Erythroblast (primary cell): ENCODE data around the gene KATNA1.
A peak's percentile ranks its signal among the peaks of the same experiment; 100 is the strongest.
"Not testable (repeated sequence)": the region's sequence is repeated elsewhere in the genome, so short reads cannot be mapped to it uniquely, and the experiment has no call there.

Experiments used
- DNase-seq, 2 experiments: peaks; one replicate each; lab custom pipeline; 2025; lab: John Stamatoyannopoulos, UW
- GATA1 ChIP-seq: IDR thresholded peaks from 2 replicates; pipeline ENCODE4 v1.6.1; 2011; ENCODE audit warnings: low read depth, mild to moderate bottlenecking, control low read depth, low read length, moderate library complexity
- POLR2A ChIP-seq: IDR thresholded peaks from 2 replicates; pipeline ENCODE4 v1.6.1; 2011; ENCODE audit warnings: mild to moderate bottlenecking, low read length

Gene KATNA1

GRCh38 chr6:149648148-149649145, at the start of gene KATNA1:
TSS of gene KATNA1 (minus strand) at chr6:149648714. CDS start at chr6:149638547, 10,167 bp downstream.
- peak; percentile 96 for DNase-seq
- TF ChIP-seq GATA1 (no peak), POLR2A (peak; percentile 85)

- TF ChIP-seq POLR2A (no peak), GATA1 (no peak)
- no peak for DNase-seq
These were observed 49.7 kb upstream of the KATNA1 start for GRCh38 chr6:149698175-149698574.

- no peak for TF ChIP-seq POLR2A
- TF ChIP-seq GATA1: no peak
- no peak for DNase-seq
These were observed 48.4 kb upstream of the KATNA1 start for GRCh38 chr6:149696901-149697300.

GRCh38 chr6:149694921-149695320, 46.4 kb upstream of the KATNA1 start:
- TF ChIP-seq GATA1 (no peak), POLR2A (no peak)
- DNase-seq: no peak

- DNase-seq: no peak
- TF ChIP-seq GATA1 (no peak), POLR2A (no peak)
These were observed 42.7 kb upstream of the KATNA1 start for GRCh38 chr6:149691201-149691600.

- DNase-seq: no peak
- TF ChIP-seq POLR2A: no peak
- TF ChIP-seq GATA1: no peak
These were observed 37.7 kb upstream of the KATNA1 start for GRCh38 chr6:149686230-149686629.

- no peak for DNase-seq
- TF ChIP-seq GATA1: no peak
- TF ChIP-seq POLR2A: no peak
These were observed 34.8 kb upstream of the KATNA1 start for GRCh38 chr6:149683256-149683859.

GRCh38 chr6:149681845-149682244, 33.3 kb upstream of the KATNA1 start:
- not testable (repeated sequence) for DNase-seq

- TF ChIP-seq POLR2A (no peak), GATA1 (no peak)
- no peak for DNase-seq
These were observed 32.7 kb upstream of the KATNA1 start for GRCh38 chr6:149681209-149681608.

GRCh38 chr6:149680503-149680902, 32.0 kb upstream of the KATNA1 start:
- TF ChIP-seq GATA1: no peak
- no peak for TF ChIP-seq POLR2A

GRCh38 chr6:149672265-149672664, 23.8 kb upstream of the KATNA1 start:
- DNase-seq: not testable (repeated sequence)

More at GRCh38 chr6:149680503-149680902, 32.0 kb upstream of the KATNA1 start:
- no peak for DNase-seq

- TF ChIP-seq POLR2A (no peak), GATA1 (no peak)
- DNase-seq: no peak
These were observed 11.5 kb upstream of the KATNA1 start for GRCh38 chr6:149660028-149660427.

- no peak for TF ChIP-seq GATA1
- TF ChIP-seq POLR2A: no peak
These were observed 8.9 kb upstream of the KATNA1 start for GRCh38 chr6:149657441-149657840.

GRCh38 chr6:149651056-149651455, 2.5 kb upstream of the KATNA1 start:
- TF ChIP-seq POLR2A: no peak
- TF ChIP-seq GATA1: no peak
- no peak for DNase-seq

More at GRCh38 chr6:149657441-149657840, 8.9 kb upstream of the KATNA1 start:
- DNase-seq: no peak
